ENCODE data around the gene POLR1E.

POLR1E gene

GRCh38 chr9:37501957-37502596 is 16.3 kb downstream of the POLR1E start:
- DNase-seq, result no peak
- no peaks in the 10 kb centered on the region for H3K9me3 ChIP-seq (ENCODE audit: insufficient read depth, low read depth, low read length)
- no CpG with 5 or more reads among the region's 2 CpGs for WGBS (ENCODE audit: extremely low coverage, insufficient coverage, insufficient read length)

GRCh38 chr9:37503736-37504135 is 18.0 kb downstream of the POLR1E start:
- no peaks in the 10 kb centered on the region for H3K79me1 ChIP-seq (ENCODE audit: low read length)
- H3K23ac ChIP-seq (ENCODE audit: low read length), result no peak overlapping the region
- H2BK120ac ChIP-seq (ENCODE audit: insufficient read depth, low read length, poor library complexity), result no peak overlapping the region
- no peaks in the 10 kb centered on the region for H3K4me1 ChIP-seq (ENCODE audit: control insufficient read depth in 1 of 2, insufficient read depth in 2 of 2, low read length in 2 of 2)
- H3K9ac ChIP-seq (ENCODE audit: low read length), result no peak overlapping the region
- no peak overlapping the region for H4K8ac ChIP-seq (ENCODE audit: low read depth, low read length)
- H3K27me3 ChIP-seq (ENCODE audit: insufficient read depth, low read length), result no peaks in the 10 kb centered on the region
- no peak for DNase-seq
- H4K91ac ChIP-seq (ENCODE audit: low read depth, low read length), result no peak overlapping the region
- H3K4me2 ChIP-seq (ENCODE audit: low read length), result no peak overlapping the region
- no peaks in the 10 kb centered on the region for H3K79me2 ChIP-seq (ENCODE audit: control insufficient read depth, insufficient read depth, low read length, poor library complexity)
- no peak overlapping the region for H3K4ac ChIP-seq (ENCODE audit: low read depth, low read length)
- peaks cover 31 to 55% of the 10 kb centered on the region in 2 experiments for H3K36me3 ChIP-seq (ENCODE audit: control insufficient read depth in 1 of 2, insufficient read depth in 2 of 2, low read length in 2 of 2)
- H2AFZ ChIP-seq (ENCODE audit: insufficient read depth, low read length, poor library complexity), result no peak overlapping the region
- H3K18ac ChIP-seq (ENCODE audit: low read length), result no peak overlapping the region
- no peak overlapping the region for H2BK12ac ChIP-seq (ENCODE audit: low read length)
- no peak overlapping the region for H3K14ac ChIP-seq (ENCODE audit: low read length)
- H2AK5ac ChIP-seq (ENCODE audit: low read length), result no peak overlapping the region
- H3K27ac ChIP-seq (ENCODE audit: low read depth, low read length), result no peak overlapping the region
- no peaks in the 10 kb centered on the region for H3K9me3 ChIP-seq (ENCODE audit: insufficient read depth, low read depth, low read length)
- H2BK5ac ChIP-seq (ENCODE audit: low read depth, low read length, poor library complexity), result no peak overlapping the region
- H3K4me3 ChIP-seq (ENCODE audit: low read depth, low read length), result no peak overlapping the region
- no CpG with 5 or more reads among the region's 3 CpGs for WGBS (ENCODE audit: extremely low coverage, insufficient coverage, insufficient read length)
- H4K12ac ChIP-seq (ENCODE audit: low read depth, low read length), result no peak overlapping the region

More at GRCh38 chr9:37501957-37502596, 16.3 kb downstream of the POLR1E start:
- Histone ChIP-seq H2AFZ (ENCODE audit: insufficient read depth, low read length, poor library complexity) (no peak overlapping the region), H3K14ac (ENCODE audit: low read length) (no peak overlapping the region), H3K9ac (ENCODE audit: low read length) (no peak overlapping the region), H3K79me2 (ENCODE audit: control insufficient read depth, insufficient read depth, low read length, poor library complexity) (no peaks in the 10 kb centered on the region), H3K4me1 (ENCODE audit: control insufficient read depth in 1 of 2, insufficient read depth in 2 of 2, low read length in 2 of 2) (no peaks in the 10 kb centered on the region), H3K36me3 (ENCODE audit: control insufficient read depth in 1 of 2, insufficient read depth in 2 of 2, low read length in 2 of 2) (peaks cover 30 to 55% of the 10 kb centered on the region in 2 experiments), H2BK12ac (ENCODE audit: low read length) (no peak overlapping the region), H3K4me3 (ENCODE audit: low read depth, low read length) (no peak overlapping the region), H4K8ac (ENCODE audit: low read depth, low read length) (no peak overlapping the region), H2BK5ac (ENCODE audit: low read depth, low read length, poor library complexity) (no peak overlapping the region), H2AK5ac (ENCODE audit: low read length) (no peak overlapping the region), H4K91ac (ENCODE audit: low read depth, low read length) (no peak overlapping the region), H3K23ac (ENCODE audit: low read length) (no peak overlapping the region), H3K27ac (ENCODE audit: low read depth, low read length) (no peak overlapping the region), H3K4ac (ENCODE audit: low read depth, low read length) (no peak overlapping the region), H3K4me2 (ENCODE audit: low read length) (no peak overlapping the region), H3K18ac (ENCODE audit: low read length) (no peak overlapping the region), H2BK120ac (ENCODE audit: insufficient read depth, low read length, poor library complexity) (no peak overlapping the region), H3K79me1 (ENCODE audit: low read length) (no peaks in the 10 kb centered on the region), H3K27me3 (ENCODE audit: insufficient read depth, low read length) (no peaks in the 10 kb centered on the region), H4K12ac (ENCODE audit: low read depth, low read length) (no peak overlapping the region)

GRCh38 chr9:37504605-37505004 is 18.9 kb downstream of the POLR1E start:
- Histone ChIP-seq H4K12ac (ENCODE audit: low read depth, low read length) (no peak overlapping the region), H3K9ac (ENCODE audit: low read length) (no peak overlapping the region), H2AFZ (ENCODE audit: insufficient read depth, low read length, poor library complexity) (no peak overlapping the region), H3K79me1 (ENCODE audit: low read length) (no peaks in the 10 kb centered on the region), H3K4me2 (ENCODE audit: low read length) (no peak overlapping the region), H2AK5ac (ENCODE audit: low read length) (no peak overlapping the region), H4K8ac (ENCODE audit: low read depth, low read length) (no peak overlapping the region), H3K36me3 (ENCODE audit: control insufficient read depth in 1 of 2, insufficient read depth in 2 of 2, low read length in 2 of 2) (peaks cover 35 to 53% of the 10 kb centered on the region in 2 experiments), H3K4ac (ENCODE audit: low read depth, low read length) (no peak overlapping the region), H3K27ac (ENCODE audit: low read depth, low read length) (no peak overlapping the region), H3K14ac (ENCODE audit: low read length) (no peak overlapping the region), H4K91ac (ENCODE audit: low read depth, low read length) (no peak overlapping the region), H3K9me3 (ENCODE audit: insufficient read depth, low read depth, low read length) (no peaks in the 10 kb centered on the region), H2BK12ac (ENCODE audit: low read length) (no peak overlapping the region), H3K18ac (ENCODE audit: low read length) (no peak overlapping the region), H3K27me3 (ENCODE audit: insufficient read depth, low read length) (no peaks in the 10 kb centered on the region), H3K4me1 (ENCODE audit: control insufficient read depth in 1 of 2, insufficient read depth in 2 of 2, low read length in 2 of 2) (no peaks in the 10 kb centered on the region), H3K4me3 (ENCODE audit: low read depth, low read length) (no peak overlapping the region), H2BK120ac (ENCODE audit: insufficient read depth, low read length, poor library complexity) (no peak overlapping the region), H3K79me2 (ENCODE audit: control insufficient read depth, insufficient read depth, low read length, poor library complexity) (no peaks in the 10 kb centered on the region), H3K23ac (ENCODE audit: low read length) (no peak overlapping the region), H2BK5ac (ENCODE audit: low read depth, low read length, poor library complexity) (no peak overlapping the region)
- WGBS (ENCODE audit: extremely low coverage, insufficient coverage, insufficient read length), result no CpG with 5 or more reads among the region's 5 CpGs
- DNase-seq, result no peak

DNA sequence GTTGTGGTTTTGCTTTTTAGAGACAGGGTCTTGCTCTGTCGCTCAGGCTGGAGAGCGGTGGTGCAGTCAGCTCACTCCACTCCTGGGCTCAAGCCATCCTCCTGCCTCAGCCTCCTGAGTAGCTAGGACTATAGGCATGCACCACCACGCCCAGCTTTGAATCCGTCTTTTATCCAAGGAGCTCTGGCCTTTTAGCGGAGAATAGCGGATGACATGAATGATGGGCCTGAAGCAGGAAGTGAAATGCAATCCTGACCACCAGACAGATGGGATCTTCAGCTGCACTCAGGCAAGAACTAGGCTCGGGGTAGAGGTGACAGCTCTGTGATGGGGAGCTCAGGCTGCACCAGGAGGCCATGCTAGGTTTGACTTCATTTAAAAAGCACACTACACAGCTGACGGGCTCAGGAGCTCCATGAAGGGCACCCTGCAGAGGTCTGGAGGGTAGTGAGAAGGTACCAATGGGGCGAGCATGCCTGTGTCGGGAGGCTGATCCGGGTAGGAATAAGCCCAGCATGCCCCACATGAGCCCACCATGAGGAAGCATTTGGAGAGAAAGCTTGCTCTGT is 21.9 kb downstream of the POLR1E start:
- no peak overlapping the region for H3K27ac ChIP-seq (ENCODE audit: low read depth, low read length)
- H3K9ac ChIP-seq (ENCODE audit: low read length), result no peak overlapping the region
- no peak overlapping the region for H3K14ac ChIP-seq (ENCODE audit: low read length)
- peaks cover 36 to 44% of the 10 kb centered on the region in 2 experiments for H3K36me3 ChIP-seq (ENCODE audit: control insufficient read depth in 1 of 2, insufficient read depth in 2 of 2, low read length in 2 of 2)
- no peak overlapping the region for H4K91ac ChIP-seq (ENCODE audit: low read depth, low read length)
- DNase-seq, result no peak
- no peak overlapping the region for H2AFZ ChIP-seq (ENCODE audit: insufficient read depth, low read length, poor library complexity)
- H3K4me2 ChIP-seq (ENCODE audit: low read length), result no peak overlapping the region
- H4K8ac ChIP-seq (ENCODE audit: low read depth, low read length), result no peak overlapping the region
- no peaks in the 10 kb centered on the region for H3K79me2 ChIP-seq (ENCODE audit: control insufficient read depth, insufficient read depth, low read length, poor library complexity)
- H3K4ac ChIP-seq (ENCODE audit: low read depth, low read length), result no peak overlapping the region
- H2BK5ac ChIP-seq (ENCODE audit: low read depth, low read length, poor library complexity), result no peak overlapping the region
- H3K18ac ChIP-seq (ENCODE audit: low read length), result no peak overlapping the region
- no peak overlapping the region for H2BK120ac ChIP-seq (ENCODE audit: insufficient read depth, low read length, poor library complexity)
- no CpG with 5 or more reads among the region's 11 CpGs for WGBS (ENCODE audit: extremely low coverage, insufficient coverage, insufficient read length)
- no peak overlapping the region for H4K12ac ChIP-seq (ENCODE audit: low read depth, low read length)
- H3K4me3 ChIP-seq (ENCODE audit: low read depth, low read length), result no peak overlapping the region
- H2AK5ac ChIP-seq (ENCODE audit: low read length), result no peak overlapping the region
- no peaks in the 10 kb centered on the region for H3K4me1 ChIP-seq (ENCODE audit: control insufficient read depth in 1 of 2, insufficient read depth in 2 of 2, low read length in 2 of 2)
- no peak overlapping the region for H2BK12ac ChIP-seq (ENCODE audit: low read length)
- H3K9me3 ChIP-seq (ENCODE audit: insufficient read depth, low read depth, low read length), result no peaks in the 10 kb centered on the region
- no peaks in the 10 kb centered on the region for H3K27me3 ChIP-seq (ENCODE audit: insufficient read depth, low read length)
- no peaks in the 10 kb centered on the region for H3K79me1 ChIP-seq (ENCODE audit: low read length)
- H3K23ac ChIP-seq (ENCODE audit: low read length), result no peak overlapping the region
